PC-3 (cell line): ENCODE data around the gene E2F1. TPM values are rescaled to one million over a fixed set of nuclear protein-coding genes. Genes with fewer than 3 reads are reported as not detected.

ENCODE experiments used
- ATAC-seq: fragments of 200-7000 bp; cut with Tn5 transposase; 2 replicates; pipeline ENCODE4 v1.9.1; 2020; ENCODE audit warnings: mild to moderate bottlenecking, moderate library complexity
- BruUV-seq: library from RNA; stranded (reverse); fragments of 400-500 nt; replicated peaks from 2 replicates; lab custom pipeline; 2021; lab: Mats Ljungman, UMichigan
- CTCF ChIA-PET: fragments of 300-600 bp; sonication (Branson Sonifier 250); formaldehyde crosslinking; loops from one replicate; lab custom pipeline; 2022; ENCODE audit warnings: antibody characterized with exemption; lab: Charles Lee
- POLR2A ChIA-PET: fragments of 300-600 bp; sonication (Branson Sonifier 250); formaldehyde crosslinking; loops from one replicate; lab custom pipeline; 2022; ENCODE audit warnings: antibody characterized with exemption; ENCODE audit not compliant: unreplicated experiment; lab: Charles Lee
- DNase-seq: peaks from one replicate; pipeline ENCODE4 v3.0.0-alpha.2; 2015
- H2AFZ ChIP-seq: fragments of 300-600 bp; sonication (generic); 2 replicates; pipeline ENCODE4 v1.6.0; 2016; ENCODE audit warnings: antibody characterized with exemption, low read length
- H3F3A ChIP-seq: fragments of 300-600 bp; sonication (generic); one replicate; pipeline ENCODE4 v1.6.0; 2017; ENCODE audit warnings: antibody characterized with exemption, low read length, control low read depth, mild to moderate bottlenecking; ENCODE audit not compliant: unreplicated experiment
- H3K27ac ChIP-seq: fragments of 300-600 bp; sonication (generic); 2 replicates; pipeline ENCODE4 v1.5.1; 2016; ENCODE audit warnings: mild to moderate bottlenecking, low read length
- H3K27me3 ChIP-seq: fragments of 300-600 bp; sonication (generic); 2 replicates; pipeline ENCODE4 v1.6.1; 2016; ENCODE audit warnings: low read length, mixed read lengths
- H3K36me3 ChIP-seq: fragments of 300-600 bp; sonication (generic); 2 replicates; pipeline ENCODE4 v1.6.1; 2016; ENCODE audit warnings: low read depth, mixed run types, low read length, mixed read lengths
- H3K4me1 ChIP-seq: fragments of 300-600 bp; sonication (generic); 2 replicates; pipeline ENCODE4 v1.5.1; 2016; ENCODE audit warnings: low read length; ENCODE audit not compliant: insufficient read depth
- H3K4me2 ChIP-seq: fragments of 300-600 bp; sonication (generic); 2 replicates; pipeline ENCODE4 v1.6.0; 2016; ENCODE audit warnings: low read length
- H3K4me3 ChIP-seq: fragments of 300-600 bp; sonication (generic); 2 replicates; pipeline ENCODE4 v1.5.1; 2016; ENCODE audit warnings: mild to moderate bottlenecking, low read length, mixed read lengths
- H3K79me2 ChIP-seq: fragments of 300-600 bp; sonication (generic); 2 replicates; pipeline ENCODE4 v1.6.1; 2017; ENCODE audit warnings: low read length, mixed read lengths
- H3K9ac ChIP-seq: fragments of 300-600 bp; sonication (generic); 2 replicates; pipeline ENCODE4 v1.6.0; 2016; ENCODE audit warnings: mild to moderate bottlenecking, low read length
- H3K9me2 ChIP-seq: fragments of 300-600 bp; sonication (generic); replicated peaks from 2 replicates; pipeline ENCODE4 v1.6.1; 2016; ENCODE audit warnings: mixed run types, low read length, mixed read lengths
- H3K9me3 ChIP-seq: fragments of 300-600 bp; sonication (generic); 2 replicates; pipeline ENCODE4 v1.6.1; 2016; ENCODE audit warnings: low read length, mixed read lengths
- H4K20me1 ChIP-seq: fragments of 300-600 bp; sonication (generic); 2 replicates; pipeline ENCODE4 v1.6.1; 2016; ENCODE audit warnings: low read length, mixed read lengths
- EZH2 ChIP-seq: fragments of 300-600 bp; sonication (generic); IDR thresholded peaks from one replicate; pipeline ENCODE4 v1.6.1; 2017; ENCODE audit warnings: antibody characterized with exemption, mild to moderate bottlenecking, low read length; ENCODE audit not compliant: unreplicated experiment
- EZH2phosphoT487 ChIP-seq: fragments of 300-600 bp; sonication (generic); IDR thresholded peaks from 2 replicates; pipeline ENCODE4 v1.6.1; 2018; ENCODE audit warnings: mild to moderate bottlenecking, antibody characterized with exemption, low read length, borderline replicate concordance
- intact Hi-C: fragments of 100-400 bp; cut with micrococcal nuclease; formaldehyde crosslinking; loops from 2 replicates; pipeline ENCODE4 v1.9.0; 2023
- total RNA-seq: library from RNA; depleted of rRNA; stranded (reverse); fragments of >200 nt; gene quantifications from 2 replicates; pipeline ENCODE4 v1.2.3, GENCODE V29; 2014
- TF ChIP-seq, protein P1 (sequence below): fragments of 300-600 bp; sonication (generic); conservative IDR thresholded peaks from 2 replicates; pipeline ENCODE4 v1.5.1; 2017; ENCODE audit warnings: antibody characterized with exemption, low read depth, mild to moderate bottlenecking, low read length

E2F1 gene
- total RNA-seq, 1 experiment from 2014 or later = 63.7 TPM

DNA sequence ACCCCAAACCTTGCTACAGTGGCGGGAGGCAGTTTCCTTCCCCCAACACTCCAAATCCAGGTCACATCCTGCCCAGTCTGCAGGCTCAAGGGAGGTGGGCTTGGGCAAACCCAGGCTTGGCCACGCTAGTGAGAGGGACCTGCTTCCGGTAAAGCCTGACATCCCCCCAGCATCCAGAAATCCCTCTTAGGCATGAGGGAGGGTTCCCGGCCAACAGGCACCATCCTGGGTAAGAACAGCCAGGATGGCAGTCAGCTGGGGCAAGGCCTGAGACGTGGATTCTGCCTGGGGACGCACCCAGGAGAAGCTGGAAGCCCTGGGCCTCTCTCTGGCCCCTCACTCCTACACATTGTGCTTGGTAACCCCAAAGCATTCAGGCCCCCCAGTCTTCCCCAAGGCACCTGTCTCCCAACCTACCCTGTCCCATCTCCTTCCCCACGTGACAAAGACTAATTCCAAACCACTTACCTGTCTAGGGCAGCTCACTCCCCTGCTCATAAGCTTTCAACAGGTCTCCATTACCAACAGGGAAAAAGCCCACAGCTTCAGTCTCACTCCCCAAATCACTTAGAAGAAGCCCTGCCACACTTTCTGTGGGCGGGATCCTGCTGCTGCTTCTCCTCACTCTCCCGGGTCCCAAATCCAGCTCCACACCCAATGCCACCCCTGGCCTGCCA, 22.0 kb downstream of the E2F1 start:
- TSS peak; percentile 73 for BruUV-seq
- POLR2A ChIA-PET = interaction anchor here (0.7 to 1.0 kb wide), 2 partner anchors 174 to 175 kb away, joined by 4 to 6 read pairs; partner anchors contain the start of gene CBFA2T2
- Histone ChIP-seq H4K20me1 (no peaks in the 10 kb centered on the region), H3K27me3 (no peaks in the 10 kb centered on the region), H2AFZ (peak overlapping the region; percentile 91), H3K36me3 (peaks cover 9% of the 10 kb centered on the region; the same call in 1 of the 2 replicates), H3F3A (no peaks in the 10 kb centered on the region), H3K4me3 (peak overlapping the region; percentile 81), H3K9me3 (no peaks in the 10 kb centered on the region), H3K27ac (0 out of 2 replicates have a peak overlapping the region, but pooled peaks have one; percentile 2), H3K79me2 (0 out of 2 replicates have a peak, but pooled peaks cover 7% of the 10 kb centered on the region), H3K9me2 (no peaks in the 10 kb centered on the region), H3K9ac (peak overlapping the region; percentile 73), H3K4me1 (peaks cover 25% of the 10 kb centered on the region; the same call in 1 of the 2 replicates), H3K4me2 (peak overlapping the region; percentile 98)
- DNase-seq (no peak), ATAC-seq (no peak)
- intact Hi-C loops = no loop called here
- TF ChIP-seq, protein P1, sequence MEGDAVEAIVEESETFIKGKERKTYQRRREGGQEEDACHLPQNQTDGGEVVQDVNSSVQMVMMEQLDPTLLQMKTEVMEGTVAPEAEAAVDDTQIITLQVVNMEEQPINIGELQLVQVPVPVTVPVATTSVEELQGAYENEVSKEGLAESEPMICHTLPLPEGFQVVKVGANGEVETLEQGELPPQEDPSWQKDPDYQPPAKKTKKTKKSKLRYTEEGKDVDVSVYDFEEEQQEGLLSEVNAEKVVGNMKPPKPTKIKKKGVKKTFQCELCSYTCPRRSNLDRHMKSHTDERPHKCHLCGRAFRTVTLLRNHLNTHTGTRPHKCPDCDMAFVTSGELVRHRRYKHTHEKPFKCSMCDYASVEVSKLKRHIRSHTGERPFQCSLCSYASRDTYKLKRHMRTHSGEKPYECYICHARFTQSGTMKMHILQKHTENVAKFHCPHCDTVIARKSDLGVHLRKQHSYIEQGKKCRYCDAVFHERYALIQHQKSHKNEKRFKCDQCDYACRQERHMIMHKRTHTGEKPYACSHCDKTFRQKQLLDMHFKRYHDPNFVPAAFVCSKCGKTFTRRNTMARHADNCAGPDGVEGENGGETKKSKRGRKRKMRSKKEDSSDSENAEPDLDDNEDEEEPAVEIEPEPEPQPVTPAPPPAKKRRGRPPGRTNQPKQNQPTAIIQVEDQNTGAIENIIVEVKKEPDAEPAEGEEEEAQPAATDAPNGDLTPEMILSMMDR = no peak
- TF ChIP-seq EZH2phosphoT487 (no peak), EZH2 (no peak)
- CTCF ChIA-PET = no interaction called here

DNA sequence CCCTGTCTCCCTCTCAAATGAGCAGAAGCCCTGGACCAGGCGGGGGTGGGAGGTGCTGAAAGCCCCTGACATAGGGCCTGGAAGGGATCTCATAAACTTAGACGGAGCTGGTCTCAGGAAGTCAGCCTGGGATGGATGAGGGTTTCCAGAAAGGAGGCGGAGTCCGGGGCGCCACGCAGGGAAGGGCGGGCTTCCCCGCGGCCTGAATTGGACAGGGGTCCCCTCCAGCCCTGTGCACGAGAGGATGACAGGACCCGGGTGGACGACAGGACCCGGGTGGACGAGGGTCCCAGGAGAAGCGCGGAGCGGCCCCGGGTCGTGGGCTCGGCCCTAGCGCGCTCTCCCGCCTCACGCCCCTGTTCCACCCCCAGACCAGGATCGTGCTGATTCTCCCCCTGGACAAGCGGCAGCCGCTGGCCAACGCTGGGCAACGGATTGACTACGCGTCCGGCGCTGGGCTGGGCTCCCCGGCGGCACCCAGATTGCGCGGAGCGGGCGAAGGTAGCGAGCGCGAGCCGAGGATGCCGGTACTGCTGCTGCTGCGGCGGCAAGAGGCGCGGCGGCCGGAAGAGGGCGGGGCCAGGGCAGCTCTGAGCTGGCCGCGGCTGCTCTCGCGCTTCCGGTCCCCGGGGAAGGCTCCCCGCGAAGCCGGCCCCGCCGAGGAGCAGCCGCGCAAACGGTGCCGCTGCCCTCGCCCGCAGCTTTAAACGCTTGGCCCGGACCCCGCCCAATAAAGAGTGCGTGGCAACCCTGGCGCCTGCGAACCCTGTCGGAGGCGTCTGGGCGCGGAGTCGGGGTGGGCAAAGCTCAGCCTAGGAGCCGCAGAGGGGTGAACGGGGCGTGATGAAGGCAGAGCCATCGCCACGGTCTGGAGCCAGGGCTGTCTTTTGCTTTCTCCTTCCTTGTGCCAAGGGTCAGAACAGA, 22.8 kb downstream of the E2F1 start:
- Histone ChIP-seq H3K27ac (0 out of 2 replicates have a peak overlapping the region, but pooled peaks have one; percentile 2), H2AFZ (peak overlapping the region; percentile 91), H3K36me3 (peaks cover 2% of the 10 kb centered on the region; the same call in 1 of the 2 replicates), H3K9me3 (no peaks in the 10 kb centered on the region), H3F3A (no peaks in the 10 kb centered on the region), H3K4me3 (peak overlapping the region; percentile 81), H4K20me1 (no peaks in the 10 kb centered on the region), H3K27me3 (no peaks in the 10 kb centered on the region), H3K4me2 (peak overlapping the region; percentile 98), H3K9ac (peak overlapping the region; percentile 73), H3K4me1 (peaks cover 23% of the 10 kb centered on the region; the same call in 1 of the 2 replicates), H3K79me2 (0 out of 2 replicates have a peak, but pooled peaks cover 2% of the 10 kb centered on the region), H3K9me2 (no peaks in the 10 kb centered on the region)
- TF ChIP-seq, protein P1 = no peak
- TF ChIP-seq EZH2 = no peak
- TF ChIP-seq EZH2phosphoT487 = no peak
- POLR2A ChIA-PET = interaction anchor here (0.6 to 0.7 kb wide), 3 partner anchors 149 to 397 kb away, joined by 4 to 6 read pairs (median 6); no protein-coding TSS in a partner anchor
- BruUV-seq = TSS peak; percentile 25
- ATAC-seq (peak; percentile 65), DNase-seq (peak; percentile 78)
- intact Hi-C loops = no loop called here
- CTCF ChIA-PET = interaction anchor here (0.7 kb wide), 1 partner anchor 173 kb away, joined by 3 read pairs; the partner anchor contains the start of gene CBFA2T2
